Renal cortex interstitium (tissue), 11 donors: ENCODE measurements around the gene CYP4V2. TPM values are rescaled to one million over a fixed set of nuclear protein-coding genes. Genes with fewer than 3 reads are reported as not detected.

ENCODE experiments used
- DNase-seq, 11 donors: peaks; one replicate each; pipeline ENCODE4 v3.0.0-alpha.2; 2013; ENCODE audit warnings: low read depth in 9 of 11, low spot score in 4 of 11; ENCODE audit errors: extremely low read depth in 1 of 11
- polyA plus RNA-seq, 3 donors: library from polyadenylated mRNA; unstranded; fragments of 120-200 nt; gene quantifications; one replicate each; pipeline ENCODE4 v1.2.1, GENCODE V29; 2013; ENCODE audit not compliant: insufficient read length in 3 of 3

CYP4V2 gene
- polyA plus RNA-seq, 3 donors = 20.5 to 26.6 (median 21.2) TPM

DNA sequence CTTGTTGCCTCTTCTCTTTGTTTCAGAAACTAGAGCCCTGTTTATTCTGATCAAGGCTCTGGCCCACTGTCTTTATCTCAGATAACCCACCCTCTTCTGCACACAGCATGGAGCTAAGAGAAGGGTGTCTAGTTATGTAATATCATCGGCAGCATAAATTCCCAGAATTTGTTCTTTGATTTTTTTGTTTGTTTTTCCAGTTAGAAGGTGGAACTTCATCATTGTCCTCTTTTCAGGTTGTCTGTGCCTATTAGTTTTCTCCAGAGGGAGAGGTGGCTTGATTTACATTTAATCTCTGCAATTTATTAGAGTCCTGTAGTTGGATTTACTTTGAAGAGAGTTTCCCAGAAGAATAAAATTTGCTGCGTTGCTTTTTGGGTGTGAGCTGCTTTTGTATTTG lies 59.4 kb downstream of the CYP4V2 start:
- no peak for DNase-seq

DNA sequence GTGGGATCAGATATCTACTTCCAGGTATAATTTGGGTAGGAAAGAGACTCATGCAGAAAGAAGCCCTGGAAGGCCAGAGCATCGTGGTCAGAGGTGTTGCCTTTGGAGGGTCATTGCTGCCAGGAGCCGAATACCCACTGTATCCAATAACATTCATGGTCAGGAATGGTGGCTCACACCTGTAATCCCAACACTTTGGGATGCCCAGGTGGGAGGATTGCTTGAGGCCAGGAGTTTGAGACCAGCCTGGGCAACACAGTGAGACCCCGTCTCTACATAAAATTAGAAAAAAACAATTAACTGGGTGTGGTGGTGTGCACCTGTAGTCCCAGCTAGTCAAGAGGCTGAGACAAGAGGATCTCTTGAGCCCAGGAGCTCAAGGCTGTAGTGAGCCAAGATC lies 63.8 kb downstream of the CYP4V2 start:
- DNase-seq = no peak

DNA sequence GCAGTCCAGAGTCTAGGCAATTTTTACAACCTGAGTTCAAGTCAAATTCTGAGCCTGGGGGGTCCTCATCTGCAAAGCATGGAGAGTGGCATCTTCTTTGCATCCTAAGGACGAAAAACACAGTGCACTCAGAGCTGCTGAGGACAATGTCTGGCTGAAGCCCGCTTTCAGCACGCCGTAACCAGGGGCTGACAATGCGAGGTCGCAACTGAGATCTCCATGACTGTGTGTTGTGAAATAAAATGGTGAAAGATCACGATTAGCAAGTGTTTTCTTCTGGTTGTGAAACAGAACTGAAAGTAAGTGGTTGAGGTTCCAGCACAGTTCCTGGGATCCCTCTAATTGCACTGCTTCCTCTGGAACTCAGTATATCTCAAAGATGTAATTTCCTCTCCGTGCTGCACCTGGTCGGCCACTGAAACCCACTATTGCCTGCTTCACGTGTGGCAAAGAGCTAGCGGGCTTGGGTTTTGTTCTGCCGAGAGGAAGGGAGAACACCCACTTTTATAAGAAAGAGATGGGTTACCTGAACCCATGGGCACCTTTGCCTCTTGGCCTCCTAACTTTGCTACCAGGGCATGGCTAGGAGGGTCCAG lies 66.9 kb downstream of the CYP4V2 start:
- DNase-seq = no peak

DNA sequence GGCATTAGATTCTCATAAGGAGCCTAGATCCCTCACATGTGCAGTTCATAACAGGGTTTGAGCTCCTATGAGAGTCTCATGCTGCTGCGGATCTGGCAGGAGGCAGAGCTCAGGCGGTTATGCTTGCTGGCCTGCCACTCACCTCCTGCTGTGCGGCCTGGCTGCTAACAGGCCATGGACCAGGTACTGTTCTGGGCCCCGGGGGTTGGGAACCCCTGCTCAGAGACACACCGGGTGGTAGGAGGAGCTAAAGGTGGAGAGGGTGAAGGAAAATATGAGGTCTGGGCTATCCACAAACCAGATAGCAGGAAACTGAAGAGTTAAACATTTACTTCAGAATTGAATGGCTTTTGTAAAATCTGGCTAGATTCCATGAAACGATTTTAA lies 68.7 kb downstream of the CYP4V2 start:
- DNase-seq = no peak

Other genes starting within 250 kb of the CYP4V2 start
- 10 to 100 TPM in 2 of 3 donors, 1 to 10 TPM in 1; 8.6 to 15.9 (median 12.1) TPM for gene TLR3, start 122.4 kb upstream of the CYP4V2 start, polyA plus RNA-seq
- 10 to 100 TPM; 42.5 to 66.7 (median 47.9) TPM for gene FAM149A, start 86.9 kb upstream of the CYP4V2 start, polyA plus RNA-seq
- 1 to 10 TPM; 1.3 to 1.9 (median 1.5) TPM for gene KLKB1, start 35.9 kb downstream of the CYP4V2 start, polyA plus RNA-seq
- gene F11, start 74.6 kb downstream of the CYP4V2 start, polyA plus RNA-seq = 1 to 10 TPM; 1.9 to 5.1 (median 4.1) TPM